Skeletal muscle tissue (tissue), 4 donors: ENCODE measurements around the gene CHCHD2. TPM values are rescaled to one million over a fixed set of nuclear protein-coding genes. Genes with fewer than 3 reads are reported as not detected.
"Not testable (repeated sequence)": the region's sequence is repeated elsewhere in the genome, so short reads cannot be mapped to it uniquely, and the experiment has no call there.

Experiments
- H3K27ac ChIP-seq: one replicate; pipeline ENCODE4 v1.7.0; 2013; ENCODE audit warnings: mild to moderate bottlenecking, low read depth, low read length, inconsistent platforms
- H3K27me3 ChIP-seq, 3 donors: one replicate each; pipeline ENCODE4 v1.7.0; 2013; ENCODE audit warnings: low read length in 3 of 3; ENCODE audit not compliant: control insufficient read depth in 3 of 3, insufficient read depth in 3 of 3
- H3K36me3 ChIP-seq, 3 donors: one replicate each; pipeline ENCODE4 v1.7.0; 2013; ENCODE audit warnings: low read length in 3 of 3; ENCODE audit not compliant: control insufficient read depth in 3 of 3, insufficient read depth in 3 of 3
- H3K4me1 ChIP-seq, 3 donors: one replicate each; pipeline ENCODE4 v1.7.0; 2013; ENCODE audit warnings: low read length in 3 of 3, mild to moderate bottlenecking in 3 of 3; ENCODE audit not compliant: control insufficient read depth in 3 of 3, insufficient read depth in 3 of 3
- H3K4me3 ChIP-seq, 3 donors: one replicate each; pipeline ENCODE4 v1.7.0; 2013; ENCODE audit warnings: low read length in 3 of 3
- H3K9ac ChIP-seq, 3 donors: one replicate each; pipeline ENCODE4 v1.7.0; 2013; ENCODE audit warnings: low read length in 3 of 3, mild to moderate bottlenecking in 3 of 3, moderate library complexity in 2 of 3, low read depth in 1 of 3
- H3K9me3 ChIP-seq, 3 donors: one replicate each; pipeline ENCODE4 v1.7.0; 2013; ENCODE audit warnings: low read length in 3 of 3; ENCODE audit not compliant: control insufficient read depth in 3 of 3
- total RNA-seq: library from RNA; depleted of rRNA; stranded (reverse); fragments of >200 nt; gene quantifications from one replicate; pipeline ENCODE4 v1.2.3, GENCODE V29; 2014
- donor health status: Osteomylitis.

The CHCHD2 gene, protein sequence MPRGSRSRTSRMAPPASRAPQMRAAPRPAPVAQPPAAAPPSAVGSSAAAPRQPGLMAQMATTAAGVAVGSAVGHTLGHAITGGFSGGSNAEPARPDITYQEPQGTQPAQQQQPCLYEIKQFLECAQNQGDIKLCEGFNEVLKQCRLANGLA
- 221 TPM for total RNA-seq

DNA sequence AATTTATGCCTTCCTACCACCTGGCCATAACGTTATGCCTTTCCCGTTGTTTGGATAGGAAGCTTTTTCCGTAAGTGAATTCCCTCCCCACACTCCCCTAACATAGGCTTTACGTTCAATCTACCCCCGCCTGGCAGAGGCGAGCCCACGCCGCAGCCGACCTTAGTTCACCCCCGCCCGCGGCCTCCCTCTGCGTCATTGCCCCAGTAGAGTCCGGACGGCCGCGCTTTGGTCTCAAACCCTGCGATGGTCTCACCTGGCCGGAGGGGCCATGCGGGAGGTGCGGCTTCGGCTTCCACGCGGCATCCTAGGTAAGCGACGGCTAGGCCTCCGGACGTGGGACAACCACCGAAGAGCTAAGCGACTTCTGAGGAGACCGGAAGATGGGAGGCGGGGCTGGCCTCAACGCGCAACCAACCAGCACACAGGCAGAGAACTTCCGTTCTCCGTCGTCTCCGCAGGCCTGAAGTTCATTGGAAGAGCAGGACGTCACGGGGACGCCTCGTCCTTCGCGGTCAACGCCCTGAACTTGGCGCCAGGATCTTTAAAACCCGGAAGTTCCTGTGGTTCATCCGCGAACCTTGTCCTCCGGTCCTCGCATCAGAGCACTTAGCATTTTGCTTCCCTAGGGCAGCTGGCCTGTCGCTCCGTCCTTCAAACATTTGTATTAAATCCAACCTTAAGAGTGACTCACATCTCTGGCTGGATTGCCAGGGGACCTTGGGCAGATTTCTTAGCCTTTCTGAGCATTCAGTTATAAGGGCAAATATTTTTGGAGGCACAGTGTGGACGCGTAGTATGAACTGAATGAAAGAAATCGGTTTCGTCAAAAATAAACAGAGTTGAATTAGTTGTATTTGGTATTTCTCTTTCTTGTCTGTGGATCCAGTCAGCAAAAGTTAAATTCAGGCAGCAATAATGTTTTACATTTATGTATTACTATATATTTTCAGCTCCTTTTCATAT lies at the start of gene CHCHD2:
CHCHD2 (minus strand) TSS at position 369 of the 966 bp plus-strand sequence; CDS start at position 306, 63 bp downstream.
- Histone ChIP-seq H3K4me3 (peak within 1 kb of the TSS; percentile 82 to 99 (median 99)), H3K4me1 (peaks cover 10 to 15% (median 11%) of the 10 kb centered on the region in 3 donors), H3K9me3 (no peaks in the 10 kb centered on the region), H3K27me3 (no peaks in the 10 kb centered on the region), H3K36me3 (peaks cover 15 to 26% (median 21%) of the 10 kb centered on the region in 3 donors), H3K27ac (peak within 1 kb of the TSS; percentile 96), H3K9ac (peak within 1 kb of the TSS; percentile 95 to 98 (median 98))

DNA sequence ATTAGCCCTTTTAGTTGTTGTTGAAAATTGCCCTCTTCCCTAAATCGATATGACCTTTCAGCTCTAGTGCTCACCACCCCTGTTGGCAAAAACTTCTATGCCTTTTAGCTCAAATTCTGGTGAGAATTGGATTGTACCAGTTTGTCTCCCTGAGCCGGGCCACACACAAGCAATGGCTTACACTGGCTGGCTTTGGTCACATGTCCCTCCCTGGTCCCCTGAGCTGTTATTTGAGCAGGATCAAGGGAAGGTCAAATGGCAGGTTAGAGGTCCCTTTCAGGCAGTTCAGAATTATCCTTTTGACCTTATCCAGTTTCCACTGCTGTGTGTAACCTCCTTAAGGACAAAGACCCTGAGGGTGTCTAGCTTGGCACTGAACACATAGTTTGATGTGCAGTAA lies 24.8 kb upstream of the CHCHD2 start:
- not testable (repeated sequence) for H3K9me3 ChIP-seq, H3K27me3 ChIP-seq, H3K4me3 ChIP-seq, H3K9ac ChIP-seq, H3K36me3 ChIP-seq, H3K27ac ChIP-seq, H3K4me1 ChIP-seq

DNA sequence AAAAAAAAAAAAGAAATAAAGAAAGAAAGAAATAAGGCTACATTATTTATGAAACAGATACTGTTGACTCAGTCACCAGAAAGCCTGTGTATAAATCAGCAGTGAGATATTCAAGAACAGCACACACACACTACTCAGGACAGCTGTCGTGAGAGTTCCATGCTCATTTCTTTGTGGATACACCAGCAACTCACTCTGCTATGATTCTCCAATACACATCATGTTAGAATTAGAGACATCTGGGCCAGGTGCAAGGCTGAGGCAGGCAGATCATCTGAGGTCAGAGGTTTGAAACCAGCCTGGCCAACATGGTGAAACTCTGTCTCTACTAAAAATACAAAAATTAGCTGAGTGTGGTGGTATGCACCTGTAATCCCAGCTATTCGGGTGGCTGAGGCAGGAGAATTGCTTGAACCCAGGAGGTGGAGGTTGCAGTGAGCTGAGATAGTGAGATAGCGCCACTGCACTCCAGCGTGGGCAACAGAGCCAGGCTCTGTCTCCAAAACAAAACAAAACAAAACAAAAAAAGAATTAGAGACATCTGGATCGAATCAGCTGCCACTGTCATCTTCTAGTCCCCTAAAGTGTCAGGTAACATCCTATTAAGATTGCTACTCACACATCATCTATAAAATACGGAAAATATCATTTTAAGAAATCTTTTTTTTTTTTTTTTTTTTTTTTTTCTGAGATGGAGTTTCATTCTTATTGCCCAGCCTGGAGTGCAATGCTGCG lies 21.1 kb upstream of the CHCHD2 start:
- no peak overlapping the region for H3K27ac ChIP-seq
- H3K36me3 ChIP-seq: no peaks in the 10 kb centered on the region
- no peak overlapping the region for H3K9ac ChIP-seq
- no peaks in the 10 kb centered on the region for H3K4me1 ChIP-seq
- H3K4me3 ChIP-seq: no peak overlapping the region
- H3K27me3 ChIP-seq: no peaks in the 10 kb centered on the region
- no peaks in the 10 kb centered on the region for H3K9me3 ChIP-seq

DNA sequence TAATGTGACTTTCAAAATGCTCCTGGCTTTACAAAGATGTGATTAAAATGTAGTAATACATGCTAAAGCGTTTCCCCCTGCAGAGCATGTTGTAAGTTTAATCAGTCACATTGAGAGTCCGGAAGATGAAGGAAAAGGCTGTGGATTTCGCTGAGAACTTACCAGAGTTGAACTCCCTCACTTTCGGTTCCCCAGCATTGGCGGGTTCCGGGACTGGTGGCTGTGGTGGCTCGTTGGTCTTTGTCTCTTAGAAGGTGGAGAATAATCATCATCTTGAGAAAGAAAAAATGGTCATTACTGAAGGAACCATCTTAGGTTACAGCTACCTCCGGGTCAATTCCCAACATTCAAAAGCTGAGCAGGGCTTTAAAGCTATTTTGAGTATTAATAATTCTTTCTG lies 19.6 kb upstream of the CHCHD2 start:
- Histone ChIP-seq H3K27me3 (no peaks in the 10 kb centered on the region), H3K4me3 (no peak overlapping the region), H3K9me3 (no peaks in the 10 kb centered on the region), H3K36me3 (no peaks in the 10 kb centered on the region), H3K27ac (no peak overlapping the region), H3K4me1 (no peaks in the 10 kb centered on the region), H3K9ac (no peak overlapping the region)

DNA sequence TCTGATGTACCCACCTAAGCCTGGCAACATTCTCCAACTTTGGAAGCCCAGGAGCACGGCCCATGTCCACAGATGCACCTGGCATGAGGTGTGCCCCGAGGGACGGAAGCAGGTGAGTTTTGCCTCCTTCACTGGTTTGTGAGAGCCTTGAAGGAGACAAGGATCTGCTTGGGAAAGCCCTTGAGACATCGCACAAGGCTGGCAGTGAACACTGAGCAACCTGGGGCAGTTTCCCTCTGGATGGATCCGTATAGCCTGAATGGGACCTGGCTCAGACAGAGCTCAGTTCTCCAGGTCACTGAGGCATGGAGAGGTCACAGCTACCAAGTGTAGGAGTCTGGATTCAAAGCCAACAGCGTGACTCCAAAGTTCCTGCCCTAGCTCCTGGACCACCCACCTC lies 18.7 kb upstream of the CHCHD2 start:
- H3K36me3 ChIP-seq: no peaks in the 10 kb centered on the region
- H3K27ac ChIP-seq: no peak overlapping the region
- H3K9me3 ChIP-seq: no peaks in the 10 kb centered on the region
- H3K9ac ChIP-seq: no peak overlapping the region
- no peak overlapping the region for H3K4me3 ChIP-seq
- no peaks in the 10 kb centered on the region for H3K4me1 ChIP-seq
- no peaks in the 10 kb centered on the region for H3K27me3 ChIP-seq

DNA sequence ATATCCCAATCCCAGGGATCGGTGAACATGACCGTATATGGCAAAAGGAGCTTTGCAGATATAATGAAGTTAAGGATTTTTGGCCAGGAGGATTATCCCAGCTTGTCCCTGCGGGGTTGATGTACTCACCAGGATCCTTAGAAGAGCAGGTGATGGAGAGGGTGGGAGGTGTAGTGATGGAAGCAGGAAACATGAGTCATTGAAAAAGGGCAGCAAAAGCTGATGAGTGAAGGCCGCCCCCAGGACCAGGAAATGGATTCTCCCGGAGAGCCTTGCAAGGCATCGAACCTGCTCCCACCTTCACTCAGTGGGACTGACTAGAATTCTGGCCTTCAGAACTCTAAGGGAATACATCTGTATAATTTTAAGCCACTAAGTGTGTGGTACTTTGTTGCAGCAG lies 15.2 kb upstream of the CHCHD2 start:
- Histone ChIP-seq H3K36me3 (no peaks in the 10 kb centered on the region), H3K4me3 (no peak overlapping the region), H3K9ac (no peak overlapping the region), H3K4me1 (no peaks in the 10 kb centered on the region), H3K9me3 (no peaks in the 10 kb centered on the region), H3K27me3 (peaks cover 5 to 7% (median 5%) of the 10 kb centered on the region in 3 donors), H3K27ac (no peak overlapping the region)

DNA sequence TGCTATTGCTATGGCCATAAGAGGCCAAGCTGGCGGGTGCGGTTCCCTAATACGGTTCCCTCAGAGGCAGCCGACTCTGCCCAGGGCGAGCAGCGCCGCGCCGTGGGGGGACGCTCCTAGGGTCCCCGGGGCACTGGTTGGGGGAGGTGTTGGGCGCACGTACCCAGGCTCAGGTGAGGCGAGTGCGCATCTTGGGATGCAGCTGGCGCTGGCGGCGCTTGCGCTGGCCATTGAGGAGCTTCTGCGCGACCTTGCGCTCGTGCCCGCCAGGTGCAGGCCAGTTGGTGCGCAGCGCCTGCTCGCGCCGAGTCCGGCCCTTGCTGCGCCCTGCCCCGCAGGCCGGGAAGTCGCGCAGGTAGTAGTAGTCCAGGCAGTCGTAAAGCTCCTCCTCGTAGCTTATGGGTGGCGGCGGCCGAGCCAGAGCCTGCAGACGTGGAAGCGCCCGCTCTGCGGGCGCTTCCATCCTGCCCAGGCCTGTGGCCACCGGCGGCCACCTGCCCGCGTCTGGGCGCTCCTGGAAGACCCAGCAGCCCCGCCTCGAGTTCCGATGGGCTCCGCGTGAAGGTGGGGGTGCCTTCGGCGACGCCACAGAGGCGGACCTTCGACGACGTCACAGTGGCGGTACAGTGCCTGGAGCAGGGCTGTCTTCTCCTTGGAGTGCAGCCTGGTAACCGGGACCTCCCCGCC lies 9.7 kb upstream of the CHCHD2 start, which contains the start of gene NUPR2:
NUPR2 (minus strand) TSS at position 566 of the 687 bp plus-strand sequence; CDS start at position 463, 103 bp downstream.
- Histone ChIP-seq H3K9ac (peak within 1 kb of the TSS in 1 of 3 donors; percentile 16), H3K4me1 (no peaks in the 10 kb centered on the region), H3K27me3 (peaks cover 12 to 18% (median 13%) of the 10 kb centered on the region in 3 donors), H3K9me3 (no peaks in the 10 kb centered on the region), H3K36me3 (no peaks in the 10 kb centered on the region), H3K27ac (no peak within 1 kb of the TSS), H3K4me3 (no peak within 1 kb of the TSS)

DNA sequence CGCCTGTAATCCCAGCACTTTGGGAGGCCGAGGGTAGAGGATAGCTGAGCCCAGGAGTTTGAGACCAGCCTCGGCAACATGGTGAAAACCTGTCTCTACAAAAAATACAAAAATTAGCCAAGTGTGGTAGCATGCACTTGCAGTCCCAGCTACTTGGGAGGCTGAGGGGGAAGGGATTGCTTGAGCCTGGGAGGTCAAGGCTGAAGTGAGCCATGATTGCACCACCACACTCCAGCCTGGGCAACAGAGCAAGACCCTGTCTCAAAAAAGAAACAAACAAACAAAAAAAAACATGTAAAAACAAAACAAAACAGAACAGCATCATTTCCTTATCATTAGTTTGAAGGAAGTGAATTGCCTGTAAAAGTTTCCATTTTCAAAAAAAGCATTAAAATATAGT lies 6.0 kb upstream of the CHCHD2 start:
- not testable (repeated sequence) for H3K4me1 ChIP-seq

DNA sequence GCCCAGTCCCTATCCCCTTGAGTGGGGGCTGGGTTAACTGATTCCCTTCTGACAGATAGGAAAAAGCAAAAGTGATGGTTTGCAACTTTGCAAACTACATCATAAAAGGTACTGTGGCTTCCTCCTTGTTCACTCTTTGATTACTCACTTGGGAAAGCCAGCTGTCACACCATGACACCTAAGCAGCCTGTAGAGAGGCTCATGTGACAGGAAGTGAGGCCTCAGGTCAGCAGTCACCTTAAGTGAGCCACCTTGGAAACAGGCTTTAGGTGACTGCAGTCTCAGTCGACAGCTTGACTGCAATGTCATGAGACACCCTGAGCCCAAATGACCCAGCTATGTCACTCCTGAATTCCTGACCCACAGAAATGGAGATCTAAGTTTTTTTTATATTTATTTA lies 4.3 kb upstream of the CHCHD2 start:
- Histone ChIP-seq H3K9ac (no peak overlapping the region), H3K27ac (no peak overlapping the region), H3K9me3 (no peaks in the 10 kb centered on the region), H3K4me1 (peaks cover under 1 to 3% (median under 1%) of the 10 kb centered on the region in 3 donors), H3K27me3 (peaks cover 0 to 5% (median under 1%) of the 10 kb centered on the region in 3 donors), H3K36me3 (no peaks in the 10 kb centered on the region), H3K4me3 (no peak overlapping the region)

More for the DNA sequence above, 6.0 kb upstream of the CHCHD2 start:
- not testable (repeated sequence) for H3K9ac ChIP-seq, H3K36me3 ChIP-seq, H3K4me3 ChIP-seq, H3K9me3 ChIP-seq, H3K27ac ChIP-seq
- peaks cover 12 to 17% (median 13%) of the 10 kb centered on the region in 3 donors for H3K27me3 ChIP-seq
